GM19452 (cell line): ENCODE measurements around the gene ZNF367.
"Not testable (repeated sequence)": the region's sequence is repeated elsewhere in the genome, so short reads cannot be mapped to it uniquely, and the experiment has no call there.

ENCODE experiments used
- ATAC-seq: cut with Tn5 transposase; IDR thresholded peaks from one replicate; pipeline ENCODE4 v1.9.1; 2021; ENCODE audit not compliant: unreplicated experiment

Gene ZNF367

DNA sequence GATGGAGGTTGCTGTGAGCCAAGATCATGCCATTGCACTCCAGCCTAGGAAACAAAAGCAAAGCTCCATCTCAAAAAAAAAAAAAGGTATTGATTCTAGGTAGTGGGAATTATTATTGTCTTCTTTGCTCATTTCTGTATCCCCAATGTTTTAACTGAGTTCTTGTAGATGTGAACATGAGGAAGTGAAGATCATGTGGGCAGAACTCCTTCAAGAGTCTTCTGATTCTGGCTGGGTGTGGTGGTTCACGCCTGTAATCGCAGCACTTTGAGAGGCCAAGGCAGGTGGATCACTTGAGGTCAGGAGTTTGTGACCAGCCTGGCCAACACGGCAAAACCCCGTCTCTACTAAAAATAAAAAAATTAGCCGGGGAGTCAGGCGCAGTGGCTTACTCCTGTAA lies 42.7 kb downstream of the ZNF367 start:
- not testable (repeated sequence) for ATAC-seq

GRCh38 chr9:96367943-96368342 lies 50.2 kb downstream of the ZNF367 start:
- ATAC-seq: no peak

DNA sequence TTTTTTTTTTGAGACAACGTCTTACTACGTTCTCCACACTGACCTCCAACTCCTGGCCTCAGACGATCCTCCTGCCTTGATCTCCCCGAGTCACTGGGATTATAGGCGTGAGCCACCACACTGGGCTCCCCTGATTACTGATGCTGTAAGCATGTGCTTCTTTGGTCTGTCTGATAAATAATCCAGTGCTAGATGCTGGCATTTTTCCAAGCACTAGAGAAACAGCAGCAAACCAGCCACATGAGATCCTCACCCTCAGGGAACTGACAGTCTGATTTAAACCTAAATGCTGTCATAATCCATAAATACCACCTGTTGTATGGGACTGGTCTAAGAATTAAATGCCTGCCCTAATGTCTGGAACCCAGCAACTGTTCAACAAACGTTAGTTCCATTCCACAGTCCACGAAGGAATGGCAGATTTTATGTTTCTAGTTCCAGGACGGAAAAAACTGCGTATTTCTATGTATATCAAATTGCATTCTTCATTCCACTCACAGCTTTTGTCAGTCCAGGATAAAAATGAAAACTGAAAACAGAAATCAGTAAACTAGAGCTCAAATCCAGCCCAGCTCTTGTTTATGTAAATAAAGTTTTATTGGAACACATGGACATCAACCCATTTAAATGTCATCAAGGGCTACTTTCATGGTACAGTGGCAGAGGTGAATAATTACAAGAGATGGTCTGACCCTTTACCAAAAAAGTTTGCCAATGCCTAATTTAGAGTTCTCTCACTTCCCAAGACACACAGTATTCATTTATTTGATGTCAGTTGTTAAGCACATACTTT lies 54.8 kb downstream of the ZNF367 start:
- ATAC-seq: no peak

- not testable (repeated sequence) for ATAC-seq
These were observed 56.1 kb downstream of the ZNF367 start for GRCh38 chr9:96362119-96362518.

DNA sequence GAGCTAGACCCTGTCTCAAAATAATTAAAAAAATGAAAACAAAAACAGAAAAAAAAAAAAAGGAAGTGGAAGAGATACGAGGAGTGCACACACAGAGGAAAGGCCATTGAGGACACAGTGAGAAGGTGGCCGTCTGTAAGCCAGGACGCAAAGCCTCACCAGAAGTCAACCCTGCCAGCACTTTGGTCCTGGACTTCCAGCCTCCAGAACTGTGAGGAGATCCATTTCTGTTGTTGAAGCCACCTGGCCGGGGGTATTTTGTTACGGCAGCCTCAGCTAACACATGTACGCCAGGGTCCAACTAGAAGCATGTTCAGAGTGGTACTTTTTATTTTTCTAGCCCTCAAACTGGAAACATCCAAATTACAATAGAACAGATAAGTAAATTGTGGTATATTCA lies 56.5 kb downstream of the ZNF367 start:
- ATAC-seq: no peak

DNA sequence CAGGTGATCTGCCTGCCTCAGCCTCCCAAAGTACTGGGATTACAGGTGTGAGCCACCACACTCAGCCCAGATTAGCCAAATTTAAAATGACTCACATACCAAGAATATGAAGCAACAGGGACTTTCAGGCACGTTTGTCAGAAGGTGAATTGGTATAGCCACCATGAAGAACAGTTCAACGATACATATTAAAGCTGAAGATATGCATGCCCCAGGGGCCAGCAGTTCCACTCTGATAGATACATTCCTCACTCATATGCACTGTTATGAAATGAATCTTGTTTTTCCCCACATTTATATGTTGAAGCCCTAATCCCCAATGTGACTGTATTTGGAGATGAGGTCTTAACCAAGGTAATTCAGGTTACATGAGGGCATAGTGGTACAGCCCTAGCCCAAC lies 57.2 kb downstream of the ZNF367 start:
- no peak for ATAC-seq

DNA sequence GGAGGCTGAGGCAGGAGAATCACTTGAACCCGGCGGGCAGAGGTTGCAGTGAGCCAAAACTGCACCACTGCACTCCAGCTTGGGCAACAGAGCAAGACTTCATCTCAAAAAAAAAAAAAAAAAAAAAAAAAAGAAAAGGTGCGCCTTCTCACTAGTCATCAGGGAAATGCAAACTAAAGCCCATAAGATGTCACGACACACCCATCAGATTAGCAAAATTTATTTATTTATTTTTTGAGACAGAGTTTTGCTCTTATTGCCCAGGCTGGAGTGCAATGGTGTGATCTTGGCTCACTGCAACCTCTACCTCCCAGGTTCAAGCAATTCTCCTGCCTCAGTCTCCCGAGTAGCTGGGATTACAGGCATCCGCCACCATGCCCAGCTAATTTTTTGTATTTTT lies 57.6 kb downstream of the ZNF367 start:
- not testable (repeated sequence) for ATAC-seq

- no peak for ATAC-seq
These were observed 67.3 kb downstream of the ZNF367 start for GRCh38 chr9:96350866-96351265.

DNA sequence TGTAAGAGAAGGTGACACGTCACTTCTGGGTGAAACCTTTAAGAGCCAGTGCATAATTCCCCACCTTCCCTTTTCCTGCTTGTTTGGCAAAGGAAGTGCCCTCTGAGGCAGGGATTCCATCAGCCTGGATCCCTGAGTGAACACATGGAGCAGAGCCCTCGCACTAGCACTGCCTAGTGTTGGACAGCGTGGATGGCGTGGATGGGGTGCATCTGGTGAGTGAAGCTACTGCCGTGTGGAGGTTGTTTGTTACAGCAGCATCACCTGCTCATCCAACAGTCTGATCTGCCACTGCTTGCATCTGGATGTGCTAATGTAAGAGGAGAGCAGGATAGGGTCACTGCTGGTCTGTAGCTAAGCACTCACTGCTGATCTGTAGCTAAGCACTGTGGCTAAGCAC lies 69.9 kb downstream of the ZNF367 start:
- ATAC-seq: no peak

- no peak for ATAC-seq
These were observed 72.6 kb downstream of the ZNF367 start for GRCh38 chr9:96345551-96345950.

DNA sequence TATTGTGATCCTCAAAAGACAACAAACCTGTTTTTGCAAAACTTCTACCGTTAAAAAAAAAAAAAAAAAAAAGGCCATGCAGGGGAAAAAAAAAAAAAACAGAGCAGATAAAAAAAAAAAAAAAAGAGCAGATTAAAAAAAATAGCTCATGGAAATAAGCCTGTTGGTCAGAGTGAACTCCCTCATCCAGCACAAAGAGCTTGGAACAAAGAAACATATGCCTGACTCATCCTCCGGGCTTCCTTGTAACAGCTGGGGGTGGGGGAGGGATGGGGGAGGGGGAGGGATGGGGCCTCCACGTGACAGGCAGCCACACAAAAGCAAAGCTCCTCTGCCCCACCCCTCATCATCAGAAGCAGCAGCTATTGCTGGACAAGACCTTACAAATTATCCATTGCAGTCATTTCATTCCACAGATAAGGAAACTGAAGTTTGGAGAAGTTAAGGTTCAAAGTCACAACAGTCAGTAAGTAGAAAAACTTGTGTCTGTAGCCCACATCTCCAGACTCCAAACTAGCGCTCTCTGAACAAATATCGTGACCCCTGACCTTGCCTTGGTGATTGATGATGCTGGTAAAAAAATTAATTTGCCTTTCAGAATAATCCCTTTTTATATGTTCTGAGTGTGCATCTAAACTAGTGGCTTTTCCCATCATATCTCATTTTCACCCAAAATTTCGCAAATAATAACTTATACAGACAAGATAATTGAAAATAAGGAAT lies 73.6 kb downstream of the ZNF367 start:
- ATAC-seq: no peak

DNA sequence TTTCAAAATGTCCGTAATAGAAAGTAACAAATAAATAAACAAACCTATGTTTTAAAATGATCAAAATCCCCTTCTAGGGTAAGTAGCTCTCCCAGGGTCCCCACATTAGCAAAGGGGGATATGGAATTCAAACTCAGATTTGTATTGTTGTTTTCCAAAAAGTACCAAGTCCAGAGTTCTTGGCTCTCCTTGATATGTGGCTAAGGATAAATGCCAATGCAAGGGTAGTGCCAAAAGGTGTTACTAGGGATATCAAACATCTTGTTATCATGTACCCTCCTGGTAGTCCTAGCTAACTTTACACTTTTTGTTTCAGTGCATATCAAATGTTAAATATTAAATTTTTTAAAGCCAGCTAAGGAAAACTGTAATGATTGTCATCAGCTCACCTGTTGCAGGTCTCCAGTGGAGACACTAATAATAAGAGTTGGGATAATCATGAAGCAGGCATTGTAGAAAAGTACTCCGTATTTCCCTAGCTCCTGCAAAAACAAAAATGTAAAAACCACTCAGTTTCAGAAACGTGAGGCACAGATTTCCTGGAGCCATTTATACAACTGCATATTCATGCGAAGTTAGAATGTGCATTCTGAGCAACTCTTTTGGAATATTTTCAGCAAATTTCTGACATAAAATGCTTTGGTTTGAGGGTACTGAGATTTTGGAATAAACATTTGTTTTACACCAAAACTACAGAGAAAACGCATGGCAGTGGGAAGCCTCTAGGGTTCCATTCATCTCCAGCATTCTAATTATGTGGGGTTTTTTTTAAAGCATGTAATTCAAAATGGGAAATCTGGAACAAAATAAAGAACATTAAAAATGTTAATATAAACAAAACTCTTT lies 74.4 kb downstream of the ZNF367 start:
- no peak for ATAC-seq

DNA sequence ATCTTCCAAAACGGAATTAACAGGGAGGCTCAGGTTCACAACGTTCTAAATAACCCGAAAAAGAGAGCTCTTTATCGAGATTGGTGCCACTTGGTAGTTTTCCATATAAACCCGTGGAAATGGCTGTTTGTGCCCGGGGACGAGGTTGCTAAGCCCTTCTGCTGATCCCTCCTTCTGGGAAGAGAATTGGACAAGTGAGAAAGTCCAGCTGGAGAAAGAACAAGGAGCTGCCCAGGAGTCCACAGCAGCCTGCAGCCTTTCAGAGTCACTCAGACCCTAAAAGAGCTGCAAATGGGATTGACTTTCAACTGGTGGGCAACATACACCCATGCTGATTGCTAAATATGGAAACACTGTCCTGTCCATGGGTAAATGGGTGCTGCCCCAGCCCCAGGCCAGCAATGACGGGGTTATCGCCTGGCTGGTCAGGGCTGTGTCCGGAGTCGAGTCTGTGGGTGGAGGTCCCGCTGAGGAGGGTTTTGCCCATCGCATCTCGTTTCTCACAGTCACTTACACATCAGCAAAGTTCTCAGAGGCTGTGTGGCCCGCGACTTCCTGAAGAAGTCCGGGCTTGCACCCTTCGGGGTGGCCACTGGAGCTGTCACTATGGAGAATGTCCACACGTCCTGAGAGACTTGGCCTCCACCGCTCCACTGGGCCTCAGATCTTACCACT lies 75.5 kb downstream of the ZNF367 start:
- ATAC-seq: no peak

GRCh38 chr9:96340707-96341106 lies 77.5 kb downstream of the ZNF367 start:
- no peak for ATAC-seq

- no peak for ATAC-seq
These were observed 79.9 kb downstream of the ZNF367 start for GRCh38 chr9:96338299-96338698.
